Breast epithelium (tissue), 4 donors: ENCODE results near the gene XPO6. TPM values are rescaled to one million over a fixed set of nuclear protein-coding genes. Genes with fewer than 3 reads are reported as not detected.

ENCODE experiments used
- DNase-seq, 2 donors: peaks; one replicate each; pipeline ENCODE4 v3.0.0-alpha.2; 2019; ENCODE audit warnings: low spot score in 2 of 2
- H3K27ac ChIP-seq, 2 donors: fragments of 200-600 bp; sonication (generic) in 1 of 2; one replicate each; pipeline ENCODE4 v1.5.1; 2016 to 2019; ENCODE audit warnings: mild to moderate bottlenecking in 1 of 2
- H3K27me3 ChIP-seq, 2 donors: fragments of 200-600 bp; sonication (generic) in 1 of 2; one replicate each; pipeline versions ENCODE4 v1.5.1 to v1.6.0; 2017 to 2019; ENCODE audit warnings: control low read depth in 1 of 2, mild to moderate bottlenecking in 1 of 2
- H3K36me3 ChIP-seq: fragments of 200-600 bp; one replicate; pipeline ENCODE4 v1.5.1; 2019
- H3K4me1 ChIP-seq, 2 donors: fragments of 200-600 bp; sonication (generic); one replicate each; pipeline ENCODE4 v1.5.1; 2016 to 2019; ENCODE audit warnings: control low read depth in 1 of 2
- H3K4me3 ChIP-seq, 3 donors: fragments of 200-600 bp; sonication (generic); 1 replicate in 2 of 3; 2 replicates in 1 of 3; pipeline ENCODE4 v1.5.1; 2016 to 2019; ENCODE audit warnings: mild to moderate bottlenecking in 3 of 3, moderate library complexity in 2 of 3
- H3K9me3 ChIP-seq, 2 donors: fragments of 200-600 bp; sonication (generic) in 1 of 2; one replicate each; pipeline ENCODE4 v1.5.1; 2016 to 2019; ENCODE audit warnings: control low read depth in 1 of 2
- POLR2A ChIP-seq: fragments of 450-650 bp; IDR thresholded peaks from one replicate; pipeline ENCODE4 v1.6.1; 2016; ENCODE audit warnings: antibody characterized with exemption, mild to moderate bottlenecking, moderate library complexity
- POLR2AphosphoS5 ChIP-seq, 3 donors: sonication (generic); formaldehyde crosslinking; IDR thresholded peaks; one replicate each; pipeline ENCODE4 v1.6.1; 2017; ENCODE audit warnings: antibody characterized with exemption in 3 of 3
- intact Hi-C: fragments of 100-400 bp; cut with DNase I; formaldehyde crosslinking; loops from one replicate; pipeline ENCODE4 v1.15.1; 2023; ENCODE audit warnings: low total_unique reads
- total RNA-seq, 3 donors: library from RNA; depleted of rRNA; stranded (reverse); fragments of >200 nt; gene quantifications; one replicate each; pipeline ENCODE4 v1.1.0, GENCODE V29; 2016
- TF ChIP-seq, protein P1 (sequence below), 3 donors: fragments of 450-650 bp; IDR thresholded peaks; one replicate each; pipeline ENCODE4 v1.5.1; 2016 to 2017; ENCODE audit warnings: antibody characterized with exemption in 3 of 3, mild to moderate bottlenecking in 3 of 3, moderate library complexity in 3 of 3

The XPO6 gene
- total RNA-seq, 3 donors from 2014 or later = 66.4 to 84.6 (median 67.4) TPM

- Histone ChIP-seq H3K27ac (no peak overlapping the region), H3K27me3 (no peaks in the 10 kb centered on the region), H3K4me3 (no peak overlapping the region), H3K9me3 (no peaks in the 10 kb centered on the region), H3K4me1 (no peaks in the 10 kb centered on the region), H3K36me3 (no peaks in the 10 kb centered on the region)
- no peak for DNase-seq
- intact Hi-C loops = no loop called here
- TF ChIP-seq POLR2A (no peak), POLR2AphosphoS5 (IDR thresholded peaks at IDR 0.05) (no peak)
- TF ChIP-seq, protein P1, sequence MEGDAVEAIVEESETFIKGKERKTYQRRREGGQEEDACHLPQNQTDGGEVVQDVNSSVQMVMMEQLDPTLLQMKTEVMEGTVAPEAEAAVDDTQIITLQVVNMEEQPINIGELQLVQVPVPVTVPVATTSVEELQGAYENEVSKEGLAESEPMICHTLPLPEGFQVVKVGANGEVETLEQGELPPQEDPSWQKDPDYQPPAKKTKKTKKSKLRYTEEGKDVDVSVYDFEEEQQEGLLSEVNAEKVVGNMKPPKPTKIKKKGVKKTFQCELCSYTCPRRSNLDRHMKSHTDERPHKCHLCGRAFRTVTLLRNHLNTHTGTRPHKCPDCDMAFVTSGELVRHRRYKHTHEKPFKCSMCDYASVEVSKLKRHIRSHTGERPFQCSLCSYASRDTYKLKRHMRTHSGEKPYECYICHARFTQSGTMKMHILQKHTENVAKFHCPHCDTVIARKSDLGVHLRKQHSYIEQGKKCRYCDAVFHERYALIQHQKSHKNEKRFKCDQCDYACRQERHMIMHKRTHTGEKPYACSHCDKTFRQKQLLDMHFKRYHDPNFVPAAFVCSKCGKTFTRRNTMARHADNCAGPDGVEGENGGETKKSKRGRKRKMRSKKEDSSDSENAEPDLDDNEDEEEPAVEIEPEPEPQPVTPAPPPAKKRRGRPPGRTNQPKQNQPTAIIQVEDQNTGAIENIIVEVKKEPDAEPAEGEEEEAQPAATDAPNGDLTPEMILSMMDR (IDR thresholded peaks at IDR 0.05) = no peak
Observed at GRCh38 chr16:28195859-28196258, 15.9 kb downstream of the XPO6 start.

GRCh38 chr16:28193530-28194423 is 18.0 kb downstream of the XPO6 start:
- Histone ChIP-seq H3K27ac (peak overlapping the region; percentile 27 to 40), H3K27me3 (no peaks in the 10 kb centered on the region), H3K4me1 (no peaks in the 10 kb centered on the region), H3K9me3 (no peaks in the 10 kb centered on the region), H3K36me3 (no peaks in the 10 kb centered on the region), H3K4me3 (no peak overlapping the region)
- no peak for DNase-seq
- intact Hi-C loops = no loop called here
- TF ChIP-seq, protein P1 (IDR thresholded peaks at IDR 0.05) = no peak
- TF ChIP-seq POLR2A = no peak
- TF ChIP-seq POLR2AphosphoS5 (IDR thresholded peaks at IDR 0.05) = no peak

DNA sequence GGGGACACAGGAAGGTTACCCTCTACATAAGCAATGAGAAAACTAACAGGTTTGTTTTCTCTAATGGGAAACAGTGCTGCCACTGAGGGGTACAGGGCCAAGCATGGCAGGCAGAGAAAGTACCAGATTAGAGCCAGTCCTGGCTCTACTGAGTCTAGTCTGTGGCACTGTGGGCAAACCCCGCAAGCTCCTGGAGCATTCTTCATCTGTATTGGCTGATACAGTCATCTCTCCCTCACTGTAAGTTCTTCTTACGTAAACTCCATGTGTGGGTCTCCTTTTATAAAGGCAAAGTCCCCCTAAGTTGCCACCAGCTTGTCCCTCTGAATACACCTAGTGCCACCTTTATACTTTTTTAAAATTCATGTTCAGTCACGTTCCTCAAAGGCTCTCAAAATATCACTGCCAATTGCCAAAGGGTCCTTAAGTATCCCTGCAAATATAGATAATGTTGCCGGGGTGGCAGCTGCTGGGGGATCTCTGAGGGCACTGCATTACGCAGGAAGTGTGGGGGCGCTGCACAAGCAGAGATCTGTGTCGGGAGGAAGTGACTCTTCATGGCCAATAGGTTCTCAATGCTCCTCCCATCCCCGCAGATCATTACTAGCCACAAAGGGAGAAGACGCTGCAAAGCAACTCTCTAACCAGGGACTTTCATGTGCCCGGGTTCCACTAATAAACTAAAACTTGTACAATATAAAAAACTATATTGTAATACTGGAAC is 18.8 kb downstream of the XPO6 start:
- Histone ChIP-seq H3K9me3 (no peaks in the 10 kb centered on the region), H3K27me3 (no peaks in the 10 kb centered on the region), H3K27ac (peak overlapping the region; percentile 4 to 33), H3K4me3 (no peak overlapping the region), H3K4me1 (no peaks in the 10 kb centered on the region), H3K36me3 (no peaks in the 10 kb centered on the region)
- DNase-seq = no peak
- TF ChIP-seq, protein P1 (IDR thresholded peaks at IDR 0.05) = no peak
- intact Hi-C loops = no loop called here

DNA sequence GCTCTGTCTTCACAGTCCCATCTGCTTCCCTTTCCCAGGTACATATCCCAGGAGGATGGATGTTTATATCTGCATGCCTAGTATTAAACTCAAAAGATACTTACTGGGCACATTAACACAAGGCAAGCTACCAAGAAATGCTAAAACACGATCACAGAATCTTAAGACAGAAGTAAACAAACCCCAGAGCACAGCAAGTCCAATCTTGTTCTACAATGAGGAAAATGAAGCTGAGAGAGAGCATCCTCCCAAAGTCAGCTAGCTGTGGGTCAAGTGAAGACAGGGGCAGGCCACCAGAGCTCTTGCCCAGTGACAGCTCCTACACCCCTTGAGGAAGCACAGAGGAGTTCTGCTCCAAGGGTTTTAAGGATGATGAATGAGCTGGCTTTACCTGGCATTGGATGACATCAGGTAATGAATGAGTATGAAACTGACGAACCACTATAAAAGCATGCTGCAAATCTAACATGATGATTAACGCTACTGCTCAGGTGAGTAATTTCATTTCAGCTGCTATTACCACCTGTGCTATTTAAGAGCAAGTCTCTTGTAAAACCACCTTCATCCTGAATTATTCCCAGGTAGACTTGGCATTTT is 20.3 kb downstream of the XPO6 start:
- no peaks in the 10 kb centered on the region for H3K9me3 ChIP-seq
- TF ChIP-seq, protein P1 (IDR thresholded peaks at IDR 0.05) = no peak
- TF ChIP-seq POLR2AphosphoS5 (IDR thresholded peaks at IDR 0.05) (no peak), POLR2A (no peak)
- H3K27ac ChIP-seq = peak overlapping the region in 1 of 2 donors; percentile 2
- H3K4me3 ChIP-seq = no peak overlapping the region
- H3K4me1 ChIP-seq = no peaks in the 10 kb centered on the region
- no peaks in the 10 kb centered on the region for H3K27me3 ChIP-seq
- no peak for DNase-seq
- H3K36me3 ChIP-seq = no peaks in the 10 kb centered on the region
- intact Hi-C loops = no loop called here

- Histone ChIP-seq H3K9me3 (no peaks in the 10 kb centered on the region), H3K36me3 (no peaks in the 10 kb centered on the region), H3K4me1 (no peaks in the 10 kb centered on the region), H3K27me3 (no peaks in the 10 kb centered on the region), H3K27ac (no peak overlapping the region), H3K4me3 (no peak overlapping the region)
- DNase-seq = no peak
- no peak for TF ChIP-seq POLR2A
- TF ChIP-seq POLR2AphosphoS5 (IDR thresholded peaks at IDR 0.05) = no peak
- TF ChIP-seq, protein P1 (IDR thresholded peaks at IDR 0.05) = no peak
- intact Hi-C loops = no loop called here
Observed at GRCh38 chr16:28189245-28189644, 22.5 kb downstream of the XPO6 start.
